Stomach (tissue), 9 donors: ENCODE measurements around the gene ZNF385C. TPM values are rescaled to one million over a fixed set of nuclear protein-coding genes. Genes with fewer than 3 reads are reported as not detected.

Source experiments
- DNase-seq, 2 donors: peaks; one replicate each; pipeline versions ENCODE4 v3.0.0 to v3.0.0-alpha.2; 2013 to 2019
- H3K27ac ChIP-seq, 5 donors: fragments of 200-600 bp in 4 of 5; sonication (generic) in 4 of 5; one replicate each; pipeline ENCODE4 v1.5.1; 2013 to 2019; ENCODE audit warnings: mild to moderate bottlenecking in 1 of 5, moderate library complexity in 1 of 5
- H3K27me3 ChIP-seq, 3 donors: fragments of 200-600 bp; sonication (generic); one replicate each; pipeline ENCODE4 v1.5.1; 2017 to 2019; ENCODE audit warnings: mixed run types in 1 of 3
- H3K36me3 ChIP-seq, 4 donors: fragments of 200-600 bp; sonication (generic); 1 replicate in 3 of 4; 2 replicates in 1 of 4; pipeline ENCODE4 v1.5.1; 2016 to 2019
- H3K4me1 ChIP-seq, 4 donors: fragments of 200-600 bp; sonication (generic); one replicate each; pipeline ENCODE4 v1.5.1; 2016 to 2019
- H3K4me3 ChIP-seq, 4 donors: fragments of 200-600 bp; sonication (generic) in 3 of 4; one replicate each; pipeline ENCODE4 v1.5.1; 2016 to 2019; ENCODE audit warnings: mild to moderate bottlenecking in 1 of 4
- H3K9me3 ChIP-seq, 4 donors: fragments of 200-600 bp; sonication (generic); one replicate each; pipeline ENCODE4 v1.5.1; 2016 to 2019
- EP300 ChIP-seq: sonication (generic); formaldehyde crosslinking; IDR thresholded peaks from one replicate; pipeline ENCODE4 v1.6.1; 2017; ENCODE audit warnings: antibody characterized with exemption
- POLR2A ChIP-seq, 4 donors: fragments of 450-650 bp; IDR thresholded peaks; one replicate each; pipeline ENCODE4 v1.6.1; 2016; ENCODE audit warnings: antibody characterized with exemption in 4 of 4, control low read depth in 2 of 4, mild to moderate bottlenecking in 1 of 4, moderate library complexity in 1 of 4
- POLR2AphosphoS5 ChIP-seq, 3 donors: sonication (generic); formaldehyde crosslinking; IDR thresholded peaks; one replicate each; pipeline ENCODE4 v1.6.1; 2016; ENCODE audit warnings: antibody characterized with exemption in 3 of 3
- WGBS, 5 donors: extraction: QIAGEN DNeasy Blood & Tissue Kit in 3 of 5; methylation state at CpG; one replicate each; pipeline versions ENCODE4 v1.1.5 to v1.1.7; 2013 to 2018; 5-methylcytosine and 5-hydroxymethylcytosine counted together
- intact Hi-C: fragments of 100-400 bp; cut with DNase I; formaldehyde crosslinking; loops from one replicate; pipeline ENCODE4 v1.15.1; 2023; ENCODE audit warnings: low total_unique reads
- polyA plus RNA-seq, 3 donors: library from polyadenylated mRNA; stranded (reverse); fragments of 200-250 nt; gene quantifications; one replicate each; pipeline ENCODE4 v1.2.3, GENCODE V29; 2013
- total RNA-seq, 5 donors: library from RNA; depleted of rRNA; stranded (reverse); fragments of >200 nt; gene quantifications; one replicate each; pipeline versions ENCODE4 v1.1.0 to v1.2.3, GENCODE V29; 2014 to 2016
- TF ChIP-seq, protein P1 (sequence below), 7 experiments: fragments of 450-650 bp in 4 of 7; fragments of 200-600 bp in 3 of 7; sonication (generic) in 3 of 7; IDR thresholded peaks; one replicate each; pipeline ENCODE4 v1.5.1; 2016 to 2019; ENCODE audit warnings: antibody characterized with exemption in 7 of 7, control low read depth in 2 of 7, mild to moderate bottlenecking in 1 of 7
- donor health status: healthy with polysubstance abuse.
- donor health status: Bipolar disorder and iron deficiency.
- donor health status: healthy.

Gene ZNF385C
- total and polyA plus RNA-seq, 8 donors: 0.31 to 1.4 (median 0.70) TPM; not detected in 4

GRCh38 chr17:42090964-42091790 is 7.1 kb downstream of the ZNF385C start:
- Histone ChIP-seq H3K9me3 (no peaks in the 10 kb centered on the region), H3K27me3 (peaks cover 0 to 58% (median 13%) of the 10 kb centered on the region in 3 donors), H3K4me1 (no peaks in the 10 kb centered on the region), H3K27ac (no peak overlapping the region), H3K4me3 (no peak overlapping the region), H3K36me3 (no peaks in the 10 kb centered on the region)
- intact Hi-C loops: no loop called here
- TF ChIP-seq EP300 (no peak), POLR2A (IDR thresholded peaks at IDR 0.05) (no peak), POLR2AphosphoS5 (IDR thresholded peaks at IDR 0.05) (no peak)
- TF ChIP-seq, protein P1, sequence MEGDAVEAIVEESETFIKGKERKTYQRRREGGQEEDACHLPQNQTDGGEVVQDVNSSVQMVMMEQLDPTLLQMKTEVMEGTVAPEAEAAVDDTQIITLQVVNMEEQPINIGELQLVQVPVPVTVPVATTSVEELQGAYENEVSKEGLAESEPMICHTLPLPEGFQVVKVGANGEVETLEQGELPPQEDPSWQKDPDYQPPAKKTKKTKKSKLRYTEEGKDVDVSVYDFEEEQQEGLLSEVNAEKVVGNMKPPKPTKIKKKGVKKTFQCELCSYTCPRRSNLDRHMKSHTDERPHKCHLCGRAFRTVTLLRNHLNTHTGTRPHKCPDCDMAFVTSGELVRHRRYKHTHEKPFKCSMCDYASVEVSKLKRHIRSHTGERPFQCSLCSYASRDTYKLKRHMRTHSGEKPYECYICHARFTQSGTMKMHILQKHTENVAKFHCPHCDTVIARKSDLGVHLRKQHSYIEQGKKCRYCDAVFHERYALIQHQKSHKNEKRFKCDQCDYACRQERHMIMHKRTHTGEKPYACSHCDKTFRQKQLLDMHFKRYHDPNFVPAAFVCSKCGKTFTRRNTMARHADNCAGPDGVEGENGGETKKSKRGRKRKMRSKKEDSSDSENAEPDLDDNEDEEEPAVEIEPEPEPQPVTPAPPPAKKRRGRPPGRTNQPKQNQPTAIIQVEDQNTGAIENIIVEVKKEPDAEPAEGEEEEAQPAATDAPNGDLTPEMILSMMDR (IDR thresholded peaks at IDR 0.05): no peak
- 85 to 95% (median 89%) methylated on average over 8 of the region's 8 CpGs for WGBS, 5 donors
- DNase-seq: no peak

- Histone ChIP-seq H3K4me1 (no peaks in the 10 kb centered on the region), H3K36me3 (no peaks in the 10 kb centered on the region), H3K4me3 (no peak overlapping the region), H3K9me3 (no peaks in the 10 kb centered on the region), H3K27ac (no peak overlapping the region), H3K27me3 (peaks cover 0 to 53% (median 11%) of the 10 kb centered on the region in 3 donors)
- intact Hi-C loops: no loop called here
- no peak for DNase-seq
- TF ChIP-seq POLR2AphosphoS5 (IDR thresholded peaks at IDR 0.05) (no peak), EP300 (no peak), POLR2A (IDR thresholded peaks at IDR 0.05) (no peak)
- TF ChIP-seq, protein P1 (IDR thresholded peaks at IDR 0.05): no peak
- WGBS, 5 donors: 83 to 87% (median 85%) methylated on average over 8 of the region's 8 CpGs
Observed at GRCh38 chr17:42088736-42089135, 9.5 kb downstream of the ZNF385C start.

- peak in 1 of 2 donors; percentile 54 for DNase-seq
- intact Hi-C loops: no loop called here
- Histone ChIP-seq H3K36me3 (no peaks in the 10 kb centered on the region), H3K4me1 (no peaks in the 10 kb centered on the region), H3K9me3 (no peaks in the 10 kb centered on the region), H3K27me3 (peaks cover 0 to 52% (median 11%) of the 10 kb centered on the region in 3 donors), H3K4me3 (no peak overlapping the region), H3K27ac (no peak overlapping the region)
- WGBS, 5 donors: 33 to 51% (median 47%) methylated on average over 20 of the region's 20 CpGs
- TF ChIP-seq POLR2A (IDR thresholded peaks at IDR 0.05) (no peak), EP300 (no peak), POLR2AphosphoS5 (IDR thresholded peaks at IDR 0.05) (no peak)
- TF ChIP-seq, protein P1 (IDR thresholded peaks at IDR 0.05): no peak
Observed at GRCh38 chr17:42087736-42088705, 10.3 kb downstream of the ZNF385C start.

GRCh38 chr17:42087042-42087701 is 11.1 kb downstream of the ZNF385C start:
- no peak overlapping the region for H3K27ac ChIP-seq
- H3K4me3 ChIP-seq: no peak overlapping the region
- H3K9me3 ChIP-seq: no peaks in the 10 kb centered on the region
- peaks cover 0 to 47% (median 11%) of the 10 kb centered on the region in 3 donors for H3K27me3 ChIP-seq
- DNase-seq: no peak
- 65 to 73% (median 69%) methylated on average over 7 of the region's 7 CpGs for WGBS, 5 donors
- intact Hi-C loops: no loop called here
- no peaks in the 10 kb centered on the region for H3K4me1 ChIP-seq
- TF ChIP-seq EP300: no peak
- no peak for TF ChIP-seq POLR2AphosphoS5 (IDR thresholded peaks at IDR 0.05)
- TF ChIP-seq POLR2A (IDR thresholded peaks at IDR 0.05): no peak
- TF ChIP-seq, protein P1 (IDR thresholded peaks at IDR 0.05): no peak
- no peaks in the 10 kb centered on the region for H3K36me3 ChIP-seq
